GM12878 (cell line): ENCODE measurements around the gene RRAGD. TPM values are rescaled to one million over a fixed set of nuclear protein-coding genes. Genes with fewer than 3 reads are reported as not detected.

Experiments used
- ATAC-seq: fragments of 200-7000 bp; cut with Tn5 transposase; 3 replicates; pipeline ENCODE4 v1.9.1; 2020; ENCODE audit warnings: mild to moderate bottlenecking, moderate library complexity
- BruUV-seq: library from RNA; stranded (reverse); fragments of 400-500 nt; replicated peaks from 2 replicates; lab custom pipeline; 2021; lab: Mats Ljungman, UMichigan
- CTCF ChIA-PET: fragments of 300-600 bp; sonication (Branson Sonifier 250); formaldehyde crosslinking; extraction: SDS; loops from one replicate; lab custom pipeline; 2021; ENCODE audit warnings: inconsistent platforms; lab: Yijun Ruan, JAX
- POLR2A ChIA-PET: fragments of 350-600 bp; formaldehyde crosslinking; extraction: SDS; loops from one replicate; lab custom pipeline; 2021; ENCODE audit warnings: inconsistent platforms; lab: Charles Lee
- RAD21 ChIA-PET: fragments of 300-600 bp; sonication (Branson Sonifier 250); formaldehyde crosslinking; loops from one replicate; lab custom pipeline; 2023; ENCODE audit warnings: antibody characterized with exemption; ENCODE audit not compliant: unreplicated experiment; lab: Charles Lee
- SMC1A ChIA-PET: fragments of 300-600 bp; sonication (Branson Sonifier 250); formaldehyde crosslinking; loops from one replicate; lab custom pipeline; 2023; ENCODE audit not compliant: unreplicated experiment, uncharacterized antibody; lab: Charles Lee
- DNase-seq: peaks from one replicate; pipeline ENCODE4 v3.0.0-alpha.2; 2011; ENCODE audit warnings: low read depth, low spot score
- FAIRE-seq: peaks from 3 replicates; lab custom pipeline; 2011; peaks lifted over from hg19 to GRCh38; lab: Jason Lieb, UNC
- H2AFZ ChIP-seq: 2 replicates; pipeline ENCODE4 v1.6.0; 2011; ENCODE audit warnings: low read depth, low read length, control low read depth; ENCODE audit not compliant: control insufficient read depth
- H3K27ac ChIP-seq: 2 replicates; pipeline ENCODE4 v1.5.1; 2011; ENCODE audit warnings: control low read depth; ENCODE audit not compliant: control insufficient read depth, insufficient read depth
- H3K27me3 ChIP-seq, 2 experiments: replicated peaks in 1 of 2; 2 replicates each; pipeline versions ENCODE4 v1.6.0 to v1.6.1; 2011; ENCODE audit warnings: low read length in 1 of 2; ENCODE audit not compliant: control insufficient read depth in 2 of 2, insufficient read depth in 2 of 2
- H3K36me3 ChIP-seq, 2 experiments: 2 replicates each; pipeline ENCODE4 v1.5.1; 2011; ENCODE audit warnings: low read length in 1 of 2; ENCODE audit not compliant: control insufficient read depth in 2 of 2, insufficient read depth in 2 of 2
- H3K4me1 ChIP-seq: 2 replicates; pipeline ENCODE4 v1.6.1; 2011; ENCODE audit warnings: mild to moderate bottlenecking, low read length, moderate library complexity, mixed read lengths; ENCODE audit not compliant: control insufficient read depth, insufficient read depth
- H3K4me2 ChIP-seq: 2 replicates; pipeline ENCODE4 v1.6.0; 2011; ENCODE audit warnings: control low read depth; ENCODE audit not compliant: control insufficient read depth, insufficient read depth
- H3K4me3 ChIP-seq: fragments of 200-600 bp; sonication (generic); 2 replicates; pipeline ENCODE4 v1.5.1; 2016
- H3K79me2 ChIP-seq: 2 replicates; pipeline ENCODE4 v1.6.0; 2011; ENCODE audit warnings: low read length; ENCODE audit not compliant: control insufficient read depth, insufficient read depth
- H3K9ac ChIP-seq: 2 replicates; pipeline ENCODE4 v1.8.0; 2011; ENCODE audit warnings: low read length, control low read depth, mixed read lengths; ENCODE audit not compliant: control insufficient read depth, insufficient read depth
- H3K9me3 ChIP-seq: replicated peaks from 3 replicates; pipeline ENCODE4 v1.5.1; 2011; ENCODE audit warnings: mild to moderate bottlenecking, low read length; ENCODE audit not compliant: control insufficient read depth, insufficient read depth
- H4K20me1 ChIP-seq: 2 replicates; pipeline ENCODE4 v1.6.0; 2011; ENCODE audit not compliant: control insufficient read depth, insufficient read depth
- BCLAF1 ChIP-seq: fragments of 450-650 bp; IDR thresholded peaks from 2 replicates; pipeline ENCODE4 v1.6.1; 2017; ENCODE audit warnings: antibody characterized with exemption, mild to moderate bottlenecking, moderate library complexity
- IRF4 ChIP-seq: IDR thresholded peaks from 2 replicates; pipeline ENCODE4 v1.6.1; 2011; ENCODE audit warnings: low read depth, low read length
- KDM1A ChIP-seq: fragments of 200-600 bp; sonication (generic); IDR thresholded peaks from 2 replicates; pipeline ENCODE4 v1.6.1; 2016; ENCODE audit warnings: borderline replicate concordance
- MYB ChIP-seq: fragments of 150-350 bp; IDR thresholded peaks from 2 replicates; pipeline ENCODE4 v1.6.1; 2014; ENCODE audit warnings: mild to moderate bottlenecking, low read depth, low read length, borderline replicate concordance
- NFYA ChIP-seq: IDR thresholded peaks from 2 replicates; pipeline ENCODE4 v1.6.1; 2011; ENCODE audit warnings: low read depth, mild to moderate bottlenecking, low read length, improper control_type of control experiment, borderline replicate concordance
- SIN3A ChIP-seq: IDR thresholded peaks from 2 replicates; pipeline ENCODE4 v1.6.1; 2012; ENCODE audit warnings: low read depth, low read length, improper control_type of control experiment
- SPI1 ChIP-seq: IDR thresholded peaks from 2 replicates; pipeline ENCODE4 v1.6.1; 2011; ENCODE audit warnings: low read depth, mild to moderate bottlenecking, low read length, moderate library complexity, borderline replicate concordance; ENCODE audit not compliant: insufficient read depth
- SUPT20H ChIP-seq: IDR thresholded peaks from 2 replicates; pipeline ENCODE4 v1.6.1; 2011; ENCODE audit warnings: low read depth, mild to moderate bottlenecking, low read length, moderate library complexity, borderline replicate concordance; ENCODE audit not compliant: control insufficient read depth
- TCF12 ChIP-seq: IDR thresholded peaks from 2 replicates; pipeline ENCODE4 v1.6.1; 2011; ENCODE audit warnings: low read depth, mild to moderate bottlenecking, low read length
- USF1 ChIP-seq: IDR thresholded peaks from 2 replicates; pipeline ENCODE4 v1.6.1; 2011; ENCODE audit warnings: borderline replicate concordance, low read depth, mild to moderate bottlenecking, moderate library complexity, mixed read lengths, low read length; ENCODE audit not compliant: insufficient read depth; ENCODE audit errors: extremely low read length
- WGBS: methylation state at CpG from one replicate; pipeline ENCODE4 v1.1.6; 2016; ENCODE audit warnings: low lambda C conversion rate; ENCODE audit not compliant: insufficient replicate concordance, insufficient coverage; ENCODE audit errors: missing lambda C conversion rate; 5-methylcytosine and 5-hydroxymethylcytosine counted together
- in situ Hi-C: fragments of 300-500 bp; cut with MboI; formaldehyde crosslinking; loops from 9 replicates; pipeline ENCODE4 v1.14.3; 2018; ENCODE audit warnings: mixed read lengths
- intact Hi-C: fragments of 100-400 bp; cut with micrococcal nuclease; formaldehyde crosslinking; loops from one replicate; pipeline ENCODE4 v1.14.2; 2022; ENCODE audit not compliant: unreplicated experiment
- polyA plus RNA-seq, 11 experiments: library from polyadenylated mRNA; depleted of rRNA in 4 of 11; unstranded in 6 of 11; stranded (reverse) in 5 of 11; fragments of >200 nt; fragmentation: Nextera tagmentation in 4 of 11; fragmentation: Illumina TruSeq in 1 of 11; extraction: Ambion mirVana in 4 of 11; extraction: Trizol in 1 of 11; gene quantifications; 1 replicate in 1 of 11; 2 replicates in 10 of 11; pipeline versions ENCODE4 v1.2.1 to v1.2.3, GENCODE V29; 2011 to 2016; ENCODE audit warnings: inconsistent platforms in 2 of 11, missing spikeins in 2 of 11, low read depth in 1 of 11
- total RNA-seq, 4 experiments: library from RNA; depleted of rRNA in 3 of 4; stranded (reverse); fragments of >200 nt in 3 of 4; fragmentation: Illumina TruSeq in 1 of 4; extraction: Trizol in 1 of 4; gene quantifications; 2 replicates each; pipeline versions ENCODE4 v1.2.1 to v1.2.3, GENCODE V29; 2013 to 2021
- TF ChIP-seq, protein P1 (sequence below): IDR thresholded peaks from 2 replicates; pipeline ENCODE4 v1.6.1; 2012; ENCODE audit warnings: improper control_type of control experiment, low read depth, low read length; ENCODE audit not compliant: insufficient replicate concordance

The RRAGD gene
- total and polyA plus RNA-seq, 10 of the 15 experiments (the other 5 are each of a cell fraction or from before 2014, with no cell fraction given), result 4.6 to 17.4 (median 8.5) TPM

DNA sequence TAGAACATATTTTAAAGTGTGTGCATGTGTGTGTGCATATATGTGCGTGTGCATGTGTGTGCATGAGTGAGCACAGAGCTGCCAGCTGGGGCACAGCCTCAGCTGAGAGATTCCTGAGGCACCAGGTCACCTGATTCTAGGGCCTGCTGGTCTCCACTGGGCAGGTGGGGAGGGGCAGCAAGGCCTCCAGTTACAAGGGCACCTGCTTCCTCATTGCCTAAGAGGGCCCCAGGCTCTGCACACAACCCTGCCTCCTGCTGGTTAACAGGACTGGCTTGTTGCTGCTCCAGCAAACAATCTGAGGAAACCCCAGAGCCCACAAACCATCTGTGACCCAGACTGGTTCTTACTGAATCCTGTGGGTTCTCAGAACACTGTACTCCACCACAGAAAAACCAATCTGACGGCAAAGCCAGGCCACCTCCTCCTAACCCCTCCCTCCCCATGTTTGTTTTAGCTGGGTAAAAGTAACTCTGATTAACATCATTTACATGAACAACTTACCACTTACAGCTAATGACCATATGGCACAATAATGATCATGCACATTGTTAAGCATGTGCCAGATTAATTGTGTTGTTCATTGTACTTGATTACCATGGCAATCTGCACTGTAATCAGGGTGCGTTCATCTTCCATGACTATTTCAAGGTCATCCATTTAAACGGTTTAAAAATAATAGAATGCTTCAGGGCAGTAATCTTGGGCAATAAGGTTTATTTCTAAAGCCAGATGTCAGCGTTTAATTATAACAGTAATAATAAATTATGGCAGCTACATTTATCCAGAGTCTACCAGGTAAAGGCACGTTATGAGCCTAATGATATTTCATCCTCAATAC is 36.4 kb downstream of the RRAGD start:
- Histone ChIP-seq H3K4me3 (no peak overlapping the region), H3K4me1 (peaks cover 28% of the 10 kb centered on the region), H3K27me3 (no peaks in the 10 kb centered on the region), H3K36me3 (no peaks in the 10 kb centered on the region), H3K27ac (no peak overlapping the region; the same call in 1 of the 2 replicates), H4K20me1 (no peaks in the 10 kb centered on the region), H3K9me3 (no peaks in the 10 kb centered on the region), H2AFZ (no peak overlapping the region), H3K4me2 (no peak overlapping the region), H3K79me2 (no peaks in the 10 kb centered on the region; the same call in 1 of the 2 replicates), H3K9ac (no peak overlapping the region)
- intact Hi-C loops (loop anchor here (1.0 to 10.0 kb wide), 3 partner anchors 12 to 1099 kb away; no protein-coding TSS in a partner anchor), in situ Hi-C loops (no loop called here)
- SMC1A ChIA-PET, result interaction anchor here (0.8 to 2.0 kb wide), 7 partner anchors 9 to 92 kb away, joined by 3 to 8 read pairs (median 3); no protein-coding TSS in a partner anchor
- ATAC-seq (peak; percentile 91), DNase-seq (no peak), FAIRE-seq (peak; percentile 61)
- POLR2A ChIA-PET, result interaction anchor here (0.5 to 0.8 kb wide), 3 partner anchors 25 to 1678 kb away, joined by 3 to 5 read pairs (median 3); no protein-coding TSS in a partner anchor
- CTCF ChIA-PET, result interaction anchor here (1.1 to 7.4 kb wide), 7 partner anchors 9 to 393 kb away, joined by 6 to 56 read pairs (median 9); partner anchors contain the start of gene ANKRD6
- RAD21 ChIA-PET, result interaction anchor here (0.7 to 1.2 kb wide), 4 partner anchors 13 to 255 kb away, joined by 3 to 4 read pairs (median 3); no protein-coding TSS in a partner anchor
- BruUV-seq, result no TSS peak
- 42% methylated on average over 6 of the region's 6 CpGs for WGBS
- TF ChIP-seq SIN3A (no peak), TCF12 (peak; percentile 86), IRF4 (peak; percentile 58), NFYA (no peak), KDM1A (no peak), USF1 (no peak), MYB (no peak), SPI1 (no peak; the same call in 1 of the 2 replicates), SUPT20H (no peak), BCLAF1 (no peak)
- TF ChIP-seq, protein P1, sequence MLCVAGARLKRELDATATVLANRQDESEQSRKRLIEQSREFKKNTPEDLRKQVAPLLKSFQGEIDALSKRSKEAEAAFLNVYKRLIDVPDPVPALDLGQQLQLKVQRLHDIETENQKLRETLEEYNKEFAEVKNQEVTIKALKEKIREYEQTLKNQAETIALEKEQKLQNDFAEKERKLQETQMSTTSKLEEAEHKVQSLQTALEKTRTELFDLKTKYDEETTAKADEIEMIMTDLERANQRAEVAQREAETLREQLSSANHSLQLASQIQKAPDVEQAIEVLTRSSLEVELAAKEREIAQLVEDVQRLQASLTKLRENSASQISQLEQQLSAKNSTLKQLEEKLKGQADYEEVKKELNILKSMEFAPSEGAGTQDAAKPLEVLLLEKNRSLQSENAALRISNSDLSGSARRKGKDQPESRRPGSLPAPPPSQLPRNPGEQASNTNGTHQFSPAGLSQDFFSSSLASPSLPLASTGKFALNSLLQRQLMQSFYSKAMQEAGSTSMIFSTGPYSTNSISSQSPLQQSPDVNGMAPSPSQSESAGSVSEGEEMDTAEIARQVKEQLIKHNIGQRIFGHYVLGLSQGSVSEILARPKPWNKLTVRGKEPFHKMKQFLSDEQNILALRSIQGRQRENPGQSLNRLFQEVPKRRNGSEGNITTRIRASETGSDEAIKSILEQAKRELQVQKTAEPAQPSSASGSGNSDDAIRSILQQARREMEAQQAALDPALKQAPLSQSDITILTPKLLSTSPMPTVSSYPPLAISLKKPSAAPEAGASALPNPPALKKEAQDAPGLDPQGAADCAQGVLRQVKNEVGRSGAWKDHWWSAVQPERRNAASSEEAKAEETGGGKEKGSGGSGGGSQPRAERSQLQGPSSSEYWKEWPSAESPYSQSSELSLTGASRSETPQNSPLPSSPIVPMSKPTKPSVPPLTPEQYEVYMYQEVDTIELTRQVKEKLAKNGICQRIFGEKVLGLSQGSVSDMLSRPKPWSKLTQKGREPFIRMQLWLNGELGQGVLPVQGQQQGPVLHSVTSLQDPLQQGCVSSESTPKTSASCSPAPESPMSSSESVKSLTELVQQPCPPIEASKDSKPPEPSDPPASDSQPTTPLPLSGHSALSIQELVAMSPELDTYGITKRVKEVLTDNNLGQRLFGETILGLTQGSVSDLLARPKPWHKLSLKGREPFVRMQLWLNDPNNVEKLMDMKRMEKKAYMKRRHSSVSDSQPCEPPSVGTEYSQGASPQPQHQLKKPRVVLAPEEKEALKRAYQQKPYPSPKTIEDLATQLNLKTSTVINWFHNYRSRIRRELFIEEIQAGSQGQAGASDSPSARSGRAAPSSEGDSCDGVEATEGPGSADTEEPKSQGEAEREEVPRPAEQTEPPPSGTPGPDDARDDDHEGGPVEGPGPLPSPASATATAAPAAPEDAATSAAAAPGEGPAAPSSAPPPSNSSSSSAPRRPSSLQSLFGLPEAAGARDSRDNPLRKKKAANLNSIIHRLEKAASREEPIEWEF, result no peak
